HG03135 (cell line): Measurements from ENCODE around the gene KLHDC8A.

Source experiments
- ATAC-seq: cut with Tn5 transposase; IDR thresholded peaks from one replicate; pipeline ENCODE4 v1.9.1; 2021; ENCODE audit warnings: mild to moderate bottlenecking, moderate library complexity; ENCODE audit not compliant: unreplicated experiment

KLHDC8A gene

GRCh38 chr1:205345761-205346160, 11.0 kb downstream of the KLHDC8A start:
- ATAC-seq: no peak

DNA sequence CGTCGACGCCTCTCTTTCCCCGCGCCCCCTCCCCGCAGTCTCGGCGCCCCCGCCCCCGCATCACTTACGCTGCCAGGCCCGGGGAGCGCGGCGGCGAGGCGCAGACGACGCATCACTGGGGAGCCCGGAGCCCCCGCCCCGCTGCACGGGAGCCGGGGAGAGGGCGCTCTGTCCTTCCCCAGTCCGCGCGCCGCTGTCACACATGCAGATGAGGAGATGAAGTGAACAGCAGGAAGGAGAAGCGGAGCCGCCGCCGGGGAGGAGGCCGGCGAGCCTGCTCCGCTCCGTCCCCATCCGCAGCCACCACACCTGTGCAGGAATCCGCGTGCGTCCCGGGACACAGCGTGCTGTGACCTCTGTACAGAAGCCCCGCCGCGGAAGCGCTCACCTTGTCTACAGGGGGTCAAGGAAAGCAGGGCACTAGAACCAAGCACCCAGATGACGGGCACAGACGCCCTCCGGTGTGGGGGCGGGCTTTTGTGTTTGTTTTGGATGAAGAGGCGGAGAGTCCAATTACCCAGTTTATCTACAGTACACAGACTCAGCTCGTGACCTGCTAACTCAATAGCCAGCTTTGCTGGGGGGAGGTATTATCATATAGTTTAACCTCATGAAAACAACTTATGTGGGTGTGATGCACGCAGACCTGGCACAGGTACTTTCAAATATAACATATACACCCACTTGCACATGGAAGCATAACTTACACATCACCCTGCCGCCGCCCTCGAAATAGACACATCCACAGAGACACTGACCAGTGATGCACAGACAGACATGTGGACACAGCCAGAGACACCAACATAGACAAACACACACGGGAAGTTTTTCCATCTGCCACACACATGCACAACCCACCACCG, 12.4 kb downstream of the KLHDC8A start:
- no peak for ATAC-seq

DNA sequence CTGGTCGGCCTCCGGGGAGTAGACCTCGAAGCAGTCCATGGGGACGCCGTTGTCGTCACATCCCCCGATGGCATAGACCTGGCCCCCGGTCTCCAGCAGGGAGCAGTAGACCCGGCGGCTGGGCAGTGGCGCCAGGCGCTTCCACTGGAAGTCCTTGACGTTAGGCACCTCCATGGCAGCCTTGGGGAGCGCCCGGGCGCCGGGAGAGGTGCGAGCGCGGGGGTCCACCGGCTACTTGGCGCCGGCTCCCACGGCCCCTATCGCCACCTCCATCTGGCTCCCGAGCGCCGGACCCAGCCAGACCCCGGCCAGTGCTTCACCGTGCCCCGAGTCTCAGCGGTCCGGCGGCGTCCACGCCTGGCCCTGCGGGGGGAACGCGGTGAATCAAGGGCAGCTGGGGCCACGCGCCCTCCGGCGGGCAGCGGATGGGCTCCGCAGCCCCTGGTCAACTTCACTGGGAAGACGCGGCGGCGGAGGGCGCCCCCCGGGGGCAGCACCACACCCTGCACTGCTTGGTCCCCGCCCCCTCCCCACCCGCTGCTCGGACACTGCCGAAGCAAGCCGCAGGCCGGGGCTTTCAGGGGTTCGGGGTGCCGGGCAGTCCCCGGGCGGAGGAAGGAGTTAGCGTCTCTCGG, 13.2 kb downstream of the KLHDC8A start:
- ATAC-seq: no peak

DNA sequence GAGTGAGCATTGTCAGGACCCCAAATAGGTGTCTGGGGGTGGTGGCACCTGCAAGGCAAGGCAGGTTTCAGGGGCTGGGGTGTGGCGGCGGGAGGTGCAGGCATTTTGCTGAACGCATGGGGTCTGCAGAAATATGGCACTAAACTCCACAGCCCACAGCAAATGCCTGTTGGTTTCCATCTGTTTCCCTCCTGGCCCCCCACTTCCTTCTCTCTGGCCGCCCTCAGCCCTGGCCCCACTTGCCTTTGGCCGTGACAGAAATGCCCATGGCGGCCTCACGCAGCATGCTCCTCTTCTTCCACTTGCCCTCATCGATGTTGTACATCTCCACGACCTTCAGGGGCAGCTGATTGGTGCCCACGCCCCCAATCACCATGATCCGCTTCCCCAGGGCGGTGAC, 13.7 kb downstream of the KLHDC8A start:
- ATAC-seq: no peak

- ATAC-seq: no peak
These were observed 16.0 kb downstream of the KLHDC8A start for GRCh38 chr1:205340676-205341075.

DNA sequence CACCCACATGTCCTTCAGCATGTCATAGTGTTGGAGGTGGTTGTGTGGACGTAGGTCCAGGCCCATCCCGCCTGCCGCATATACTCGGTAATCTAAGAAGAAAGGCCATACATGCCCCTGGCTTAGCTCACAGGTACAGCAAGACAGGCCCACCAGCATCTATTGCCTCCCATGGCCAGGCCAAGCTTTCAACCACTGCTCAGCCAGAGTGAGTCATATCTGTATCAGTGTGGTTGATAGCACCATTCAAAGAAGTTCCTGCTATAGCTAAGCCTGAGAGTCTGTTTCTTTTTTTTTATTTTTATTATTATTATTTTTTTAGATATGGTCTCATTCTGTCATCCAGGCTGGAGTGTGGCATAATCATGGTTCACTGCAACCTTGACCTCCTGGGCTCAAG, 17.0 kb downstream of the KLHDC8A start:
- ATAC-seq: no peak

DNA sequence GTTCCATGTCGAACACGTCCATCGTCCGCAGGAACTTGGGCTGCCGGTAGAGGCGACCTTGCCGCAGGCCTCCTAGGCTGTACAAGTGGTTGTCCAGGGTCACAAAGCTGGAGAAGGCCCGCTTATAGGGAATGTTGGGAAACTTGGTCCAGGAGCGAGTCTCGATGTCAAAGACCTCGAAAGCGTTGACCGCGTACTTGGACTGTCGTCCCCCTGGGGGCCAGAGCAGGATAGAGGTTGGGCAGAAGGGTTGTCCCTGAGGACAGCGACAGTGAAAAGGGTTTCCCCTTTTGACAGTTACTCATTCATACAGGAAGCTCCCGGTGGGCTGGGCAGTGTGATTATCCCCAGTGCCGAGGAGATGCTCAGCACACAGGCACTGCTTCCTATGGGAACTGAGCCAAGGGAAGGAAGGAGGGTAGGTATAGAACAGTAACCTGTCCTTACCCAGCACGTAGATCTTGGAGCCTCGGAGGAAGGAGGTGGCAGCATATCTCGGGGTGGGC, 17.5 kb downstream of the KLHDC8A start:
- ATAC-seq: no peak

GRCh38 chr1:205338011-205338410, 18.7 kb downstream of the KLHDC8A start:
- ATAC-seq: no peak

DNA sequence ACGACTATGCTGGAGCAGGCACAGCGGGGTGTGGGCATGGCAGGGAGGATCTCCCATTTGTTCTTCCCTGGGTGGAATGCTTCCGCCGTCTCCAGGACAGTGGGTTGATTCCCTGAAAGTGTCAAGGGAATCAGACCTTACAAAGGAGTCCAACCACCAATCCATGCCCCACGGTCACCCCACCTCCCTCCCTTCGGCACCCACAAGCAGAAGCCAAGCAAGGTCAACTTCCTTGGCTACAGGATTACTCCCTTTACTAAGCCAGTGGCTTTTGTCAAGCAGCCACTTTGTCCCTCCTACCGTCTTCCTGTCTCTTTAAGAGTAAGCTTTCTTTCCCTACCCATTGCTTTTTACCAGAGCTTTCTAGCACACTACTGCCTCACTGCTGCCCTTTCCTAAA, 19.2 kb downstream of the KLHDC8A start:
- ATAC-seq: no peak

GRCh38 chr1:205335692-205336091, 21.0 kb downstream of the KLHDC8A start:
- ATAC-seq: no peak

DNA sequence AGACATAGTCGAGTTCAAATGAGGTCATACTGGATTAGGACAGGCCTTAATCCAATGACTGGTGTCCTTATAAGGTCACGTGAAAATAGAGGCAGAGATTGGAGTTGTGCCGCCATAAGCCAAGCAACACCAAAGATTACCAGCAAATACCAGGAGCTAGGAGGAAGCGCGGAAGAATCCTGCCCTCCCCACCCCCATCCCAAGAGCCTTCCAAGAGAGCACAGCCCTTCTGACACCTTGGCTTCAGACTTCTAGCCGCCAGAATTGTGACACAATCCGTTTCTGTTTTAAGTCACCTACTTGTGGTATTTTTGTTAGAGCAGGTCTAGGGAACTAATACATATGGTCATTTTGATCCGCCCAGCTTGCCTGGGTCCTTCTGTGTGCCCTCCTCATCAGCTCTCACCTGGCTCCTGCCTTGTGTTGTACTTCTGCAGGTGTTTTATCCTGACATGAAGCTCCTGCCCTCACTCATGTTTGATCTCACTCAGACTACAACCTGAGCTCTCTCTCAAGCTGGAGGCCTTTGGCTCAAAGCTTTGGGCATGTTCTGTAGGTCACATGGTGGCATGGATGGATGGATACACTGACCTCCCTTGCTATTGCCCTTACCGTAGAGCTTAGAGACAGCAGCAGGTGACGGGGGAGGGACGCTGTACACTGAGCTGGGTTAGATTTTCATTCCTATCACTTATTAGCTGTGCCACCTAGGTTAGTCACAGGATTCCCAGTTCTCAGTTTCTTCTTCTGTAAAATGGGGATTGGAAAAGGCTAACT, 24.5 kb downstream of the KLHDC8A start:
- ATAC-seq: no peak

DNA sequence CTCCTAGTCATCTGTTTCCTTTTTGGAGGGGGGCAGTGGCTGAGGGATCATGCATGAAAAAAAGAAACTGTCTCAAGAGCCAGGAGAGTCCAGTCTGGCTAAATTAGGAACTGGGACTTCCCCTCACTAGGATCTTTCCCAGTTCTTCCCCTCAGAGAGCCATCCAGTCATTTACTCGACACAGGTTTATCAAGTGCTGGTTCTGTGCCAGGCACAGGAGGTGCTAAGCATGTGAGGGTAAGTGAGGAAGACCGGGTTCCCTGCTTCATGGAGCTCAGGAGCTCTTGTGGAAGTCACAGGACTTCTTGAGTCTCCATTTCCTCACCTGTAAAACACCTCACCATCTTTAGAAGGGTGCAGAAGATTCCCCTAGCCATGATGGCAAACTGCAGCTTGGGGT, 26.6 kb downstream of the KLHDC8A start:
- no peak for ATAC-seq

DNA sequence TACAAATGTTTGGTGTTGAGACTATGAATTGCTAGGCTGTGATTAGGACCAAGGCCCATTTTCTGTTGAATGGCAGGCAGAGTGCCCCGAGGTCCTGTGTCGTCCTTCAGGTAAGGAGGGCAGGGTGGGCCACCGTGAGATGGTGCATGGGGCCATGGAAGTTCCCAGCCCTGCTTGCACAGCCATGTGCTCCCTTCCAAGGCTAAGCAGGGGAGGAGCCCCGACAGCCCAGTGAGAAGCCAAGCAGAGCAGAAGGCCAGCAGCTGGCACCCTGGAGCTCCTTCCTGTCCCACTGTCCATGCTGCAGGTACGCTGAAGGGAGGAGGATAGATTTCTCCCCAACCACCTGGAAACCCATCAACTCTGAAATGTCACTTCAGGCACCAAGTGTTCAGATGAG, 27.0 kb downstream of the KLHDC8A start:
- ATAC-seq: no peak

- no peak for ATAC-seq
These were observed 28.2 kb downstream of the KLHDC8A start for GRCh38 chr1:205328476-205328875.

GRCh38 chr1:205326812-205327466, 29.8 kb downstream of the KLHDC8A start:
- no peak for ATAC-seq

DNA sequence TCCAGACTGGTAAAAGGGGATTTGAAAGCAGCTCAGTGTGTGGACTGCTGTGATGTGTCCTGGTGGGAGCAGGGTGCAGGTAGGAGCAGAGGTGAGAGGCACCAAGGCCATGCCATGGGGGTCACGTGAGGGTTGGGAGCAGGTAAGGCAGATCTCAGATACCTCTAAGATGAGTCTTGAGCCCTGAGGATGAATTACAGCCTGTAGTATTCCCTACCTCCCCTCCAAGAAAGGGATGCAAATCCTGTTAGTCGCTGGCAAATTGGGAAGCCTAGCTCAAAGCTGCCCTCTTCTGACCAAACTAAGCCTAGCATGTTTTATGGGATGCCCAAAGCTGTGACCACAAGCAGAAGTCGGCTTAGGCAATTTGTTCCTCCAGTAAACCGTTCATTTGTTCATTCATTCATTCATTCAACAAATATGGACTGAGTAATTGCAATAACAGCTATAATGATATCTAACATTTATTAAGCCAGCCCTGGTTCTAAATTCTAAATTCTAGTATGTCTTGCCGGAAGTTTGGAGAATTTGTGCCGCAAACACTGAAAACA, 31.3 kb downstream of the KLHDC8A start:
- ATAC-seq: no peak

DNA sequence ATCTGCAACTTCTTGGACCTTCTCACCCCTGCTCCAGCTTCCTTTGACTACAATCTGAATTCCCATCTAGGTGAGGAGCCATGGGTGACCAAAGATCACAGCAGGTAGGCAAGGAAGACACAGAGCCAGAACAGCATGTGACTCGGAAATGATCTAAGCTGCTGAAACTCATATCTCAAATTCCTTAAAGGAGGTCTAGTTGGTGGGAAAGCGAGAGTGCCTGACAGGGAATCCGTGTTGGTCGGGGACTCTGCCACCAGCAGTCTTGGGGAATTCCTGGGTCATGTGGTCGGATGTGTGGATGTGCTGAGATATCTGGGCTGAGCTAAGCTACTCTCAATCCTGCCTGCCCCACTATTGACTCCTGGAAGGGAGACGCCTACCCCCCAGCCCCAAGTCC, 31.9 kb downstream of the KLHDC8A start:
- ATAC-seq: no peak

- ATAC-seq: no peak
These were observed 32.9 kb downstream of the KLHDC8A start for GRCh38 chr1:205323794-205324193.

DNA sequence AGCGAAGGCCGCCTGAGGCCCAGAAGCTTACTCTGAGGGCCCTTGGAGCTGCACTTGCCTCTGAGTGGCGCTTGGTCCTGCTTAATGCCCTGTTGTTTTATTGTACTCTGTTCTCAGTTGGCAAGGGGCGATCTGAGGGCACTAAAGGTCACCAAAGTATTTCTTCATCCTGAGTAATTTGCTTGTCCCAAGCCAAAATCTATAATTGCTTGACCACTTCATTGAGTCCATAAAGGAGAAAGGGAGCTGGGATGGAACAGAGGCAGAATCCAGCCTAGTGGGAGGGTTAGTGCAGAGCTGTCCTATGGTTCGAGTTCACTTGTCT, 34.8 kb downstream of the KLHDC8A start:
- ATAC-seq: no peak

DNA sequence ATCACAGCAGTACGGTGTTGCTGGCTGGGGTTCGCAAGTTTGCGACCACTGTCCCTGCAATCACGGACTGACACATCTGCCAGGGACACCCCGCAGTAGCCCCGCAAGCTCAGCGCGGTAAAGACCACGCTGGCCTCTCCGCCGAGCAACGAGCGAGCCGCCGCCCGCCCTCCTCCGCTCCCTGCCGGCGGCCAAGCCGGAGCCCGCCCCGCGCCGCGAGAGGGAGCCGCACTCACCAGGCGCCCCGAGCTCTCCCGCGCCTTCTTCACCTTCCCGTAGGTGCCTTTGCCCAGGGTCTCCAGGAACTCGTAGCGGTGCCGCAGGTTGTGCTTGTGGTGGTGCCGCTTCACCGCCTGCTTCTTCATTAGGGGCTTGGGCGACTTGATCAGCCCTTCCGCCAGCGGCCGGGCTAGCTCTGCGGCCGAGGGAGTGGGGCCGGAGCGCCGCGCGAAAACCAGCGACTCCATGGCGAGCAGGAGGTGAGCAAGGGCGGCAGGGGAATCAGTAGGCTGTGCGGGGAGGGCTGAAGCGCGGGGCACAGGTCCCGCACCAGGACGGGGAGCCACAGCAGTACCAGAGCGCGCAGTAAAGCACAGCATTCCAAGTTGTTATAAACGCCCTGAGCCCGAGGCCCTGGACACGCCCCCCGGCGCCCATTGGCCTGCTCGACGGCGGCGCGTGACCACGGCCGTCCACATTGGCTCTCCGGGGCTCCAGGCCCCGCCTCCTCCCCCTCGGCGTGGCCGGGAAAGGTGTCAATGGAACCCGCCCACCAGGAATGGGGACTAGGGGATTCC, 35.4 kb downstream of the KLHDC8A start, which contains the start of gene NUAK2:
NUAK2 (minus strand) TSS at position 584 of the 797 bp plus-strand sequence; CDS start at position 467, 117 bp downstream.
- ATAC-seq: no peak
